Thyroid gland (tissue), 4 donors: ENCODE results near the gene DTD1.

Experiments used
- CTCF ChIP-seq, 6 experiments: fragments of 200-600 bp in 3 of 6; fragments of 450-650 bp in 3 of 6; sonication (generic) in 3 of 6; IDR thresholded peaks; one replicate each; pipeline ENCODE4 v1.5.1; 2016 to 2019; ENCODE audit warnings: antibody characterized with exemption in 6 of 6, mild to moderate bottlenecking in 2 of 6, inconsistent platforms in 1 of 6, moderate library complexity in 1 of 6
- POLR2A ChIP-seq, 2 donors: fragments of 450-650 bp; IDR thresholded peaks; one replicate each; pipeline ENCODE4 v1.6.1; 2017; ENCODE audit warnings: antibody characterized with exemption in 2 of 2, mild to moderate bottlenecking in 2 of 2, moderate library complexity in 1 of 2

GRCh38 chr20:18811186-18811585 is 223.3 kb downstream of the DTD1 start:
- TF ChIP-seq POLR2A (IDR thresholded peaks at IDR 0.05): no peak
- TF ChIP-seq CTCF (IDR thresholded peaks at IDR 0.05): no peak
